Natural killer cell treated with Interleukin-12 subunit alpha and Interleukin-12 subunit beta and Interleukin-15 and Interleukin-18, amount 100 ng/mL, for 72 hours (primary cell): ENCODE data around the gene GCKR. TPM values are rescaled to one million over a fixed set of nuclear protein-coding genes. Genes with fewer than 3 reads are reported as not detected.

ENCODE experiments used
- ATAC-seq, 2 donors: fragments of 150-1000 bp; cut with Tn5 transposase in 1 of 2; sonication (Bioruptor Pico), chemical (Tn5 transposase) in 1 of 2; 2 replicates each; pipeline ENCODE4 v1.10.0; 2021
- DNase-seq: peaks from one replicate; pipeline ENCODE4 v3.0.0; 2022; ENCODE audit warnings: low spot score
- H3K27ac Mint-ChIP-seq, 2 donors: 1 replicate in 1 of 2; 2 replicates in 1 of 2; pipeline ENCODE4 v1.8.0; 2022; ENCODE audit warnings: mixed read lengths in 2 of 2, mild to moderate bottlenecking in 1 of 2, moderate library complexity in 1 of 2
- H3K27me3 Mint-ChIP-seq, 2 donors: 1 replicate in 1 of 2; 2 replicates in 1 of 2; pipeline ENCODE4 v1.8.0; 2022; ENCODE audit warnings: mixed read lengths in 2 of 2
- H3K36me3 Mint-ChIP-seq: one replicate; pipeline ENCODE4 v1.8.0; 2022; ENCODE audit warnings: mixed read lengths
- H3K4me1 Mint-ChIP-seq, 2 donors: 1 replicate in 1 of 2; 2 replicates in 1 of 2; pipeline ENCODE4 v1.8.0; 2022; ENCODE audit warnings: low read depth in 2 of 2, mixed read lengths in 2 of 2, mild to moderate bottlenecking in 1 of 2
- H3K4me3 Mint-ChIP-seq: one replicate; pipeline ENCODE4 v1.8.0; 2022; ENCODE audit warnings: mixed read lengths
- H3K9me3 Mint-ChIP-seq: 2 replicates; pipeline ENCODE4 v1.8.0; 2022; ENCODE audit warnings: mixed read lengths
- total RNA-seq, 2 donors: library from RNA; stranded (reverse); gene quantifications; one replicate each; pipeline ENCODE4 v1.2.3, GENCODE V29; 2022

GCKR gene
- total RNA-seq: not detected

- Mint-ChIP-seq H3K4me3 (peak within 1 kb of the TSS; percentile 71), H3K9me3 (no peaks in the 10 kb centered on the region), H3K4me1 (peaks cover 10 to 16% of the 10 kb centered on the region in 2 donors), H3K27ac (no peak within 1 kb of the TSS), H3K36me3 (peaks cover 6% of the 10 kb centered on the region), H3K27me3 (peaks cover 46 to 54% of the 10 kb centered on the region in 2 donors)
- no peak for DNase-seq
- ATAC-seq: peak in 1 of 2 donors; percentile 2
These were observed at the start of gene GCKR for GRCh38 chr2:27496357-27497287. Gene GCKR (plus strand): TSS chr2:27496839. CDS start chr2:27496905, 66 bp downstream.

- H3K9me3 Mint-ChIP-seq: no peaks in the 10 kb centered on the region
These were observed 48.3 kb upstream of the GCKR start for GRCh38 chr2:27448381-27448780.

GRCh38 chr2:27451095-27451494 is 45.5 kb upstream of the GCKR start:
- Mint-ChIP-seq H3K4me1 (no peaks in the 10 kb centered on the region), H3K27me3 (no peaks in the 10 kb centered on the region), H3K36me3 (no peaks in the 10 kb centered on the region), H3K27ac (no peak overlapping the region), H3K4me3 (no peak overlapping the region), H3K9me3 (no peaks in the 10 kb centered on the region)
- DNase-seq: no peak
- no peak for ATAC-seq

More at GRCh38 chr2:27448381-27448780, 48.3 kb upstream of the GCKR start:
- Mint-ChIP-seq H3K27me3 (no peaks in the 10 kb centered on the region), H3K27ac (no peak overlapping the region), H3K36me3 (no peaks in the 10 kb centered on the region), H3K4me1 (no peaks in the 10 kb centered on the region), H3K4me3 (no peak overlapping the region)
- DNase-seq (no peak), ATAC-seq (no peak)

GRCh38 chr2:27453968-27454367 is 42.7 kb upstream of the GCKR start:
- Mint-ChIP-seq H3K4me1 (no peaks in the 10 kb centered on the region), H3K27ac (no peak overlapping the region)
- ATAC-seq: no peak

GRCh38 chr2:27461118-27461517 is 35.5 kb upstream of the GCKR start:
- no peaks in the 10 kb centered on the region for H3K27me3 Mint-ChIP-seq
- ATAC-seq: no peak
- H3K4me3 Mint-ChIP-seq: no peak overlapping the region
- no peak overlapping the region for H3K27ac Mint-ChIP-seq
- no peaks in the 10 kb centered on the region for H3K36me3 Mint-ChIP-seq
- no peaks in the 10 kb centered on the region for H3K4me1 Mint-ChIP-seq
- DNase-seq: no peak
- no peaks in the 10 kb centered on the region for H3K9me3 Mint-ChIP-seq

More at GRCh38 chr2:27453968-27454367, 42.7 kb upstream of the GCKR start:
- Mint-ChIP-seq H3K36me3 (no peaks in the 10 kb centered on the region), H3K27me3 (no peaks in the 10 kb centered on the region), H3K4me3 (no peak overlapping the region), H3K9me3 (no peaks in the 10 kb centered on the region)
- no peak for DNase-seq

- DNase-seq (no peak), ATAC-seq (no peak)
- Mint-ChIP-seq H3K4me3 (no peak overlapping the region), H3K27ac (no peak overlapping the region), H3K9me3 (no peaks in the 10 kb centered on the region), H3K4me1 (no peaks in the 10 kb centered on the region), H3K27me3 (no peaks in the 10 kb centered on the region), H3K36me3 (no peaks in the 10 kb centered on the region)
These were observed 32.2 kb upstream of the GCKR start for GRCh38 chr2:27464443-27464842.

GRCh38 chr2:27471961-27472360 is 24.7 kb upstream of the GCKR start:
- Mint-ChIP-seq H3K36me3 (peaks cover 5% of the 10 kb centered on the region), H3K27ac (no peak overlapping the region), H3K9me3 (no peaks in the 10 kb centered on the region), H3K4me3 (no peak overlapping the region), H3K4me1 (no peaks in the 10 kb centered on the region), H3K27me3 (no peaks in the 10 kb centered on the region)
- DNase-seq (no peak), ATAC-seq (no peak)

GRCh38 chr2:27485496-27485895 is 11.1 kb upstream of the GCKR start:
- H3K4me1 Mint-ChIP-seq: peaks cover 11 to 20% of the 10 kb centered on the region in 2 donors
- ATAC-seq (no peak), DNase-seq (no peak)
- H3K4me3 Mint-ChIP-seq: no peak overlapping the region
- no peak overlapping the region for H3K27ac Mint-ChIP-seq
- H3K36me3 Mint-ChIP-seq: no peaks in the 10 kb centered on the region
- H3K27me3 Mint-ChIP-seq: no peaks in the 10 kb centered on the region
- no peaks in the 10 kb centered on the region for H3K9me3 Mint-ChIP-seq

GRCh38 chr2:27489118-27489497 is 7.5 kb upstream of the GCKR start:
- Mint-ChIP-seq H3K36me3 (no peaks in the 10 kb centered on the region), H3K27ac (peak overlapping the region; percentile 73 to 86), H3K9me3 (no peaks in the 10 kb centered on the region), H3K4me3 (peak overlapping the region; percentile 96), H3K4me1 (peaks cover 19 to 20% of the 10 kb centered on the region in 2 donors), H3K27me3 (peaks cover 11 to 14% of the 10 kb centered on the region in 2 donors)
- no peak for ATAC-seq
- no peak for DNase-seq

- H3K9me3 Mint-ChIP-seq: no peaks in the 10 kb centered on the region
- H3K4me3 Mint-ChIP-seq: peak within 1 kb of the TSS; percentile 96
- peaks cover 11 to 15% of the 10 kb centered on the region in 2 donors for H3K27me3 Mint-ChIP-seq
- ATAC-seq (peak; percentile 97 to 98), DNase-seq (peak; percentile 99)
- peaks cover 19 to 20% of the 10 kb centered on the region in 2 donors for H3K4me1 Mint-ChIP-seq
- peak within 1 kb of the TSS; percentile 73 to 86 for H3K27ac Mint-ChIP-seq
- H3K36me3 Mint-ChIP-seq: no peaks in the 10 kb centered on the region
These were observed 6.9 kb upstream of the GCKR start, which contains the start of gene IFT172 for GRCh38 chr2:27489498-27490397. Gene IFT172 (minus strand): TSS chr2:27489743. CDS start chr2:27489653, 90 bp downstream.

- H3K27me3 Mint-ChIP-seq: peaks cover 34 to 36% of the 10 kb centered on the region in 2 donors
- no peaks in the 10 kb centered on the region for H3K9me3 Mint-ChIP-seq
- ATAC-seq (no peak), DNase-seq (no peak)
- peaks cover 27 to 31% of the 10 kb centered on the region in 2 donors for H3K4me1 Mint-ChIP-seq
- peaks cover 6% of the 10 kb centered on the region for H3K36me3 Mint-ChIP-seq
- no peak overlapping the region for H3K27ac Mint-ChIP-seq
- no peak overlapping the region for H3K4me3 Mint-ChIP-seq
These were observed 4.1 kb upstream of the GCKR start for GRCh38 chr2:27492557-27492956.

- Mint-ChIP-seq H3K4me1 (peaks cover 25 to 27% of the 10 kb centered on the region in 2 donors), H3K4me3 (peak overlapping the region; percentile 17), H3K9me3 (no peaks in the 10 kb centered on the region), H3K36me3 (peaks cover 6% of the 10 kb centered on the region), H3K27me3 (peaks cover 41 to 47% of the 10 kb centered on the region in 2 donors), H3K27ac (no peak overlapping the region)
- DNase-seq (no peak), ATAC-seq (no peak)
These were observed 2.7 kb upstream of the GCKR start for GRCh38 chr2:27493948-27494283.

GRCh38 chr2:27494284-27494943 is 2.2 kb upstream of the GCKR start:
- ATAC-seq (peak in 1 of 2 donors; percentile 7), DNase-seq (no peak)
- Mint-ChIP-seq H3K4me3 (peak overlapping the region; percentile 17), H3K36me3 (peaks cover 6% of the 10 kb centered on the region), H3K4me1 (peaks cover 21 to 26% of the 10 kb centered on the region in 2 donors), H3K27ac (no peak overlapping the region), H3K9me3 (no peaks in the 10 kb centered on the region), H3K27me3 (peaks cover 45 to 52% of the 10 kb centered on the region in 2 donors)
